Stimulated activated CD8-positive, alpha-beta memory T cell treated with anti-CD3 and anti-CD28 coated beads, Interleukin-12 subunit alpha, Interleukin-12 subunit beta, amount 100 ng/mL, for 4 hours (primary cell): ENCODE measurements around the gene SNX8.

Experiments used
- DNase-seq: peaks from one replicate; pipeline ENCODE4 v3.0.0-alpha.2; 2020; ENCODE audit warnings: low read depth

Gene SNX8

GRCh38 chr7:2202361-2202761, 111.9 kb downstream of the SNX8 start:
- no peak for DNase-seq
